GM18520 (cell line): Measurements from ENCODE around the gene NUCB1.

ENCODE experiments used
- ATAC-seq: cut with Tn5 transposase; IDR thresholded peaks from one replicate; pipeline ENCODE4 v1.9.1; 2021; ENCODE audit not compliant: unreplicated experiment

The NUCB1 gene

DNA sequence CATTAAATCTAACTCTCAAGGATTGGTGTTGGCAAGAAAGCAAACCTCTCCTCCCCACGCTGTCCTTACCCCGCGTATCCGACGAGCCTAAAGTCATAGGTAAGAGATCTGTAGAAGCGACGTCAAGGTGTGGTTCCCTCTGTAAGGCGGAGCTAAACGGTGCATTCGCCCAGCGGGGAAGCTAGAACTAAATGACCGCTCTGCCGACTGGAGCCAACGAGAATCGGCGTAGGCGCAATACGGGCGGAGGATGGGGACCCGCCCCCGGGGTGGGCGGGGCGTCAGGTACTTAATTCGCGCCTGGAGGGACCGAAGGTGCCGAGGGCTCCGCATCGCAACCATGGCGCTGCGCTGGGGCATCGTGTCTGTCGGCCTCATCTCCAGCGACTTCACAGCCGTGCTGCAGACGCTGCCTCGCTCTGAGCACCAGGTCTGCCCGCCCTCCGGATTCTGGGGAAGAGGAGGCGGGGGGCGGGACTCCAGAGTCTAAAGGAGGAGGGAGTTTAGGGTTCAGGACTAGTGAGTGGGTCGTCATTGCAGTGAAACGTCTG, 33.3 kb downstream of the NUCB1 start, which contains the start of gene DHDH:
Gene DHDH, plus strand, starts transcription at position 318 of the 551 bp plus-strand sequence. Its CDS starts 23 bp downstream, at position 341.
- ATAC-seq: no peak

DNA sequence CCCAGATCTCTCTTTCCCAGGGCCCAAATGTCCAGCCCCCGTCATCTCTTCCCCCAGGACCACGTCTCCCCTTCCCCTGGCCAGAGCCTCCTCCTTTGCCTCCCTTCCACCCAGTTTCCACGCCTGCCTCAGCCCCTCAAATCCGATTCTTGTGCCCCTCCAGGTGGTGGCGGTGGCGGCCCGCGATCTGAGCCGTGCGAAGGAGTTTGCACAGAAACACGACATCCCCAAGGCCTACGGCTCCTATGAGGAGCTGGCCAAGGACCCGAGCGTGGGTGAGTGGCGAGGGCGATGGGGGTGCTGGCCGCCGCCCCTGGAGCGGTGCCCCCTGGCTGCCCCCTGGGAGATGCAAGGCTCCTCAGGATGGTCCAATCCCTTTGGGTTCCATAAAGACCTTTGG, 34.7 kb downstream of the NUCB1 start:
- no peak for ATAC-seq

DNA sequence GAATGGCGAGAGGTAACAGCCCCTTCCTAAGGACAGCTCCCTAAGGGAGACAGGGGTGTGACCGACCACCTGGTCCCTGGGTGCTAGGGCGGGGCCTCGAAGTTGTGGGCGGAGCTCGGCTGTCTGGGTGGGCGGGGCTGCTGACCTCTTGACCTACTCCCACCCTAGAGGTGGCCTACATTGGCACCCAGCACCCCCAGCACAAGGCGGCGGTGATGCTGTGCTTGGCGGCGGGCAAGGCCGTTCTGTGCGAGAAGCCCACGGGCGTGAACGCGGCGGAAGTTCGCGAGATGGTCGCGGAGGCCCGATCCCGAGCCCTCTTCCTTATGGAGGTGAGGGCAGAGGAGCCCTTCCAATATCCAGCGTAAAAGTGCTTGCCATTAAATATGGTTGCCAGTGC, 35.8 kb downstream of the NUCB1 start:
- no peak for ATAC-seq

DNA sequence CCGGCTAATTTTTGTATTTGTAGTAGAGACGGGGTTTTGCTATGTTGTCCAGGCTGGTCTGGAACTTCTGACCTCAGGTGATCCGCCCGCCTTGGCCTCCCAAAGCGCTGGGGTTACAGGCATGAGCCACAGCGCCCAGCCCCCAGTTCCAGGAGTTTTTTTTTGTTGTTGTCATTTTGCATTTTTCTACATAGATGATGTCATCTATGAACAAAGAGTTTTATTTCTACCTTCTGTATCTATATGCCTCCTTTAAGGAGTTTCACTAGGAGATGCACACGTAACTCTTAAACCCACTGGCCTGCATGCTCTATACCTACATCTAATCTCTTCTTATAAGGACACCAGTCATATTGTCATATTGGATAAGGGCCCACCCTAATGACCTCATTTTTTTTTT, 38.1 kb downstream of the NUCB1 start:
- no peak for ATAC-seq

DNA sequence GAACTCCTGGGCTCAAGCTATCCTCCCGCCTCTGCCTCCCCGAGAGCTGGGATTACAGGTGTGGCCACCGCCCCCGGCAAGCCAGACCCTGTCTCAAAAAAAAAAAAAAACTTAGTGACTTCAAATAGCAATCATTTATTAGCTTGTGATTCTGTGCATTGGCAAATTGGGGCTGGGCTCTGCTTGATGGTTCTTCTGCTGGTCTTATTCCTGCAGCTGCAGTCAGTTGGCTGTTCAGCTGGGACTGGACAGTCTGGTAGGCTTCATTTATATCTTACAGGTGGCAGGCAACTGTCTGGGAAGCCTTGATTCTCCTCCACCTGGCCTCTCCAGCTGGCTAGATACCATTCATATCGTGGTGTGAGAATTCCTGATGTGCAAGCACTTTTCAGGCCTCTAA, 40.8 kb downstream of the NUCB1 start:
- no peak for ATAC-seq

DNA sequence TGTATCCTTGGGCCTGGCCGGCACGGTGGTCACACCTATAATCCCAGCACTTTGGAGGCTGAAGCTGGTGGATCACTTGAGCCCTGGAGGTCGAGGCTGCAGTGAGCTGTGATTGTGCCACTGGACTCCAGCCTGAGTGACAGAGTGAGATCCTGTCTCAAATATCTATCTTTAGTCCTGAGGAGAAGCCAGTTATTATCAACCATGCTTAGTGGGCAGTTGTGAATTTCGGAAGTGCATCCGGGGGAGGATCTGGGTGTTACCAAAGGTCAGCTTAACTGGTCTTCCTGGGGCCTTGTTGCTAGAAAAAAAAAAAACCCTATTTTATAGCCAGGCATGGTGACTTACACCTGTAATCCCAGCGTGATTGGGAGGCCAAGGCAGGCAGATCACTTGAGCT, 43.0 kb downstream of the NUCB1 start:
- ATAC-seq: no peak

DNA sequence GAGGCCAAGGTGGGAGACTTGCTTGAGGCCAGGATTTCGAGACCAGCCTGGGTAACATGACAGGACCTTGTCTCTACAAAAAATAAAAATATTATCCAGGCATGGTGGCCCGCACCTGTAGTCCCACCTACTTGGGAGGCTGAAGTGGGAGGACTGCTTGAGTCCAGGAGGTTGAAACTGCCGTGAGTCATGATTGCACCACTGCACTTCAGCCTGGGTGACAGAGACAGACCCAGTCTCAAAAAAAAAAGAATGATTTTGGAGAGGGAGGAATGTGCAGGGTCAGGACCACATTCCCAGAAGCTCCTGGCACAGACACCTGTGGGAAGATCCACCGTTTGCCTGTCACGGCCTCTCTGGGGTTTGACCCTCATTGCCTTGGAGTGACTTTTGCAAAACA, 45.3 kb downstream of the NUCB1 start:
- ATAC-seq: no peak

DNA sequence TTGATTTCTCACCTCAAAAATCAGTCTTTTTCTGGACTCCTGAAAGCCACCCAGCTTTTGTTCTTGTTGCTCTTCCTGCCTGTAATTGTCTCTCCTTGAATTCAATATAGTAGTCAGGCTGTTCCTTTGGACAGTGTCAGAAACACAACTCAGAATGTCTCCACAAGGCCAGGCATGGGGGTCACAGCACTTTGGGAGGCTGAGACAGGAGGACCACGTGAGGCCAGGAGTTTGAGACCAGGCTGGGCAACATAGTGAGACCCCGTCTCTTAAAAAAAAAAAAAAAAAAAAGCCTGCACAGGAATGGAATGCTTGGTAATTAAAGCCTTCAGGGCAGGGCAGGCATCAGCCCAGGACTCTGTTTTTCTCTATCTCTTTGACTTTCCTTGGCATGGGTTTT, 45.7 kb downstream of the NUCB1 start:
- no peak for ATAC-seq

DNA sequence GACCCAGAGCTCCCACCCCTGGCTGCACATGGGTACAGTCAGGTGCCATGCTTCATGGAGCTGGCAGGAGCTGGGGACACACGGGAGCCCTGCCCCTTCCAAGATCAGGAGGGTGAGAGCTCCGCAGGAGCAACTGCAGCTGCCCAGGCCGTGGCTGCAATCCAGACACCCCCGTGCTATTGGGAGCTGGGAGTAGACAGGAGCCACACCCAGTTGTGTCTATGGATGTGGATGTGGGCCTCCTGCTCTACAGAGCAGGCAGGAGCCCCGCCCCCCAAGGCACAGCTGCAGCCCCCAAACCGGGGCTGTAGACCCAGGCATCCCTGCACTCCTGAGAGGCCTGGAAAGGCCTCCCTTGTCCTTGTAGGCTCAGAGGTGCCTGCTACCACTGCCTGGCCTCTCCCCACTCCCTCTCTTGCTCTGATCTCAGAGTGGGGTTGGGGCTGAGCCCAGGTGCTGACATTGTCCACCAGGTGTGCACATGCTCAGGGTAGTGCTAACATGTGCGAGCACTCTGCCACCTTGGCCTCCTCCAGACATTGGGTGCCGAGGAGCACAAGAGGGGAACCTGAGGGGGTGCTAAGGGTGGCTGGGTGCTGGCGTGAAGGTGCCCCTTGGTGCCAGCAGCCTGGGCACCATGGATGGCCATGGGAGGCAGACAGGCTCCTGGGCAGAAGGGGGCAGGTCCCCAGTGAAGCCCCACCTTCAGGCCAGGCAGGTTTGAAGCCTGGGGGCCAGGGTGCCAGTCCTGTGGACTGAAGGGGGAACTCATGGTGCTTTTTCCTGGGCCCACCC, 46.5 kb downstream of the NUCB1 start:
- ATAC-seq: no peak

DNA sequence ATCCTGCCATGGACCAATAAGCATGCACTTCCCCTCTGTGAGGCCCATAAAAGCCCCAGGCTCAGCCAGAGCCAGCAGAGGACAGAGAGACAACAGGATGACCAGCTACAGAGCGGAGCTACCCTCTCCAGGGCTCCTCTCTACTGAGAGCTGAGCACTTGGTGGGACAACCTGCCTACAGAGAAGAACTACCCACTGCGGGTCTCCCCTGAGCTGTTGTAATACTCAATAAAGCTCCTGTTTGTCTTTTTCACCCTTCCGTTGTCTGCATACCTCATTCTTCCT, 47.1 kb downstream of the NUCB1 start:
- no peak for ATAC-seq

DNA sequence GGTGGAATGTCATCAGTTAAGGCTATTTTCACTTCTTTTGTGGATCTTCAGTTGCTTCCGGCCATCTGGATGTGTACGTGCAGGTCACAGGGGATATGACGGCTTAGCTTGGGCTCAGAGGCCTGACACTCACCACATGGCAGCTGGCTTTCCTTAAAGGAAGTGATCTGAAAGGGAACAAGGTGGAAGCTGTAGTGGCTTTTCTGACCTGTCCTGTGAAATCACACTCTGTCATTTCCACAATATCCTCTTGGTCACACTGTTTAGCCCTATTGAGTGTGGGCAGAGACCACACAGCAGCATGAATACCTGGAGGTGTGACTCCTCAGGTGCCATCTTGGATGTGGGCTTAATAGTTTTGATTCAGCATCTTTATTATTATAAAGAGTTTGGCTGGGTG, 50.0 kb downstream of the NUCB1 start:
- no peak for ATAC-seq

DNA sequence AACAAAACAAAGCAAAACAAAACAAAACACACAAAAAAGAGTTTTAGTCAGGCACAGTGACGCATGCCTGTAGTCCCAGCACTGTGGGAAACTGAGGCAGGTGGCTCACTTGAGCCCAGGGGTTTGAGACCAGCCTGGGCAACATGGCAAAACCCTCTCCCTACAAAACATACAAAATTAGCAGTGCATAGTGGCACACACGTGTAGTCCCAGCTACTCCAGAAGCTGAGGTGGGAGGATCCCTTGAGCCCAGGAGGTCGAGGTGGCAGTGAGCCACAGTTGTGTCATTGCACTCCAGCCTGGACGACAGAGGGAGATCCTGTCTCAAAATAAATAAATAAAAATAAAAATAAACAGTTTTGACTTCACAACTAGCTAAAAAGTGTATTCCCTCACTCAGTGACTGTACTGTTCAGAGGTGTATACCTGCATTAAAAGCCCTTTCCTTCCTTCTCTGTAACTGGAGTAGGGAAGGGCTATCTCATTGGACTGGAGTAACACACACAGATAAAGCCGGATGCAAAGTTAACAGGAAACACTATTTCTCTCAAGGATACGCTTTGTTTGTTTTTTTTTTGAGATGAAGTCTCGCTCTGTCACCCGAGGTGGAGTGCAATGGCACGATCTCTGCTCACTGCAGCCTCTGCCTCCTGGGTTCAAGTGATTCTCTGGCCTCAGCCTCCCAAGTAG, 50.9 kb downstream of the NUCB1 start:
- no peak for ATAC-seq

DNA sequence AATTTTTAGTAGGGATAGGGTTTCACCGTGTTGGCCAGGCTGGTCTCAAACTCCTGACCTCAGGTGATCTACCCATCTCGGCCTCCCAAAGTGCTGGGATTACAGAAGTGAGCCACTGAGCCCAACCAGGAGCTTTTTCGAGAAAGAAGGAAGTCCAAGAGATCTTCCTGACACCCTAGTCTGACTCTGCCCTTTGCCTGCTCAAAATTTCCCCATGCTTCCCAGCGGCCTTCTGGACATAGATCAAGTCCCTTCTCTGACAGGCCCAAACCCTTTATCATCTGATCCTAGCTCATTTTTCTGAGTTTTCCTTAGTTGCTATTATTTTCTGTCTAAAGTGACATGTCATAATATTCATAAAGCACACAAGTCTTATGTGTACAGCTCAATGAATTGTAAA, 53.0 kb downstream of the NUCB1 start:
- ATAC-seq: no peak

DNA sequence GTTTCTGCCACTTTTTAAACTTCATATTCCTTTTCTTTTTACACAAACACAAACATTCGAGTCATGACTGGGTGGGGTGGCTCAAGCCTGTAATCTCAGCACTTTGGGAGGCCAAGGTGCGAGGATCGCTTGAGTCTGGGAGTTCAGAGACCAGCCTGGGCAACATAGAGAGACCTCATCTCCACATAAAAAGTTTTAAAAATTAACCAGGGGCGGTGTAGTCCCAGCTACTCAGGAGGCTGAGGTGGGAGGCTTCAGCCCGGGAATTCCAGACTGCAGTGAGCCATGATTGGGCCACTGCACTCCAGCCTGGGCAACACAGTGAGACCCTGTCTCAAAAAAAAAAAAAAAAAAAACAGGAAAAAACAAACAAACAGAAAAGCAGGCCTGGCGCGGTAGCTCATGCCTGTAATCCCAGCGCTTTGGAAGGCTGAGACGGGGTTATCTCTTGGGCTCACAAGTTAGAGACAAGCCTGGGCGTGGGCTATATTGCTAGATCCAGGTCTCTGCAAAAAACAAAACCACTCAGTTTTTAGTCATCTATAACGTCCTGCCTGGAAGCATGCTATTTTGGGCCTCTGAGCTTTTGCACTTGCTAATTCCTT, 54.0 kb downstream of the NUCB1 start:
- ATAC-seq: no peak

DNA sequence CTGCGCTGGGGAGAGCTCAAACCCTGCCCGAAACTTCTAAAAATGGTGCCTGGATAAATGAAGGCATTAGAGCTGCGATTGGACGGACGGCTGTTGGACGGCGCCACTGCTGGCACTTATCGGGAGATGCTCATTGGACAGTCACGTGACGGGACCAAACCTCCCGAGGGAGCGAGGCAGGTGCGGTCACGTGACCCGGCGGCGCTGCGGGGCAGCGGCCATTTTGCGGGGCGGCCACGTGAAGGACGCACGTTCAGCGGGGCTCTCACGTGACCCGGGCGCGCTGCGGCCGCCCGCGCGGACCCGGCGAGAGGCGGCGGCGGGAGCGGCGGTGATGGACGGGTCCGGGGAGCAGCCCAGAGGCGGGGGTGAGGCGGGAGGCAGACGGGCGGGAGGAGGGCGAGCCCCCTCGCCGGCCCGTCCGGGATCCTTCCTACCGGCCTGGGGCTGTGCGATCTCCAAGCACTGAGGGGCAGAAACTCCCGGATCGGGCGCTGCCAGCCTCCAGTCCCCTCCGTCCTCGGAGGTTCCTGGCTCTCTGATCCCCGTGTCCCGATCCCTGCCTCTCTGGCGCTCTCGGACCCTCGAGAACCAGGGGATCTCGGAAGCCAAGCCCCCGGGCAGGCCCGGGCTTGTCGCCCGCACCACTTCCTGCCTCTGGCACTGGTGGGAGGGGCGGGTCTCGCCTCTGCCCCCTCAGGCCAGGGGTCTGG, 54.6 kb downstream of the NUCB1 start, which contains the start of gene BAX:
Gene BAX, plus strand, starts transcription at position 281 of the 713 bp plus-strand sequence. Its CDS starts 54 bp downstream, at position 335.
- peak; percentile 80 for ATAC-seq

DNA sequence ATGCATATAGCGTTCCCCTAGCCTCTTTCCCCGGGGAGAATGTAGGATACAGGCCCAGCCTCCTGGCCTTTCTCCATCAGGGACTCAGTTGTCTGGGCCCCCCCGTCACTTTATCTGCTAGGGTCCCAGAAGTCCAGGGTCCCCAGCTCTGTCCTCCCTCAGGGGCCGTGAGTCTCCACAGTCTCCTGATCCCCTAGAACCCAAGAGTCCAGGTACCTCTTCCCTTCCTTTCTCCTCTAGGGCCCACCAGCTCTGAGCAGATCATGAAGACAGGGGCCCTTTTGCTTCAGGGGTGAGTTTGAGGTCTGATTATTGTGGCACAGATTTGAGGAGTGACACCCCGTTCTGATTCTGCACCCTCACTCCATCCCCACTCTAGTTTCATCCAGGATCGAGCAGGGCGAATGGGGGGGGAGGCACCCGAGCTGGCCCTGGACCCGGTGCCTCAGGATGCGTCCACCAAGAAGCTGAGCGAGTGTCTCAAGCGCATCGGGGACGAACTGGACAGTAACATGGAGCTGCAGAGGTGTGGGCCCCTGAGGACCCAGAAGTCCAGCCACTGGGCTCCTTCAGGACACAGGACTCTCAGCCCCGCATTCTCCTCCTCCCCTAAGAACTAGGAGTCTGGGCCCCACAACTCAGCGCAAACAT, 55.3 kb downstream of the NUCB1 start:
- no peak for ATAC-seq

DNA sequence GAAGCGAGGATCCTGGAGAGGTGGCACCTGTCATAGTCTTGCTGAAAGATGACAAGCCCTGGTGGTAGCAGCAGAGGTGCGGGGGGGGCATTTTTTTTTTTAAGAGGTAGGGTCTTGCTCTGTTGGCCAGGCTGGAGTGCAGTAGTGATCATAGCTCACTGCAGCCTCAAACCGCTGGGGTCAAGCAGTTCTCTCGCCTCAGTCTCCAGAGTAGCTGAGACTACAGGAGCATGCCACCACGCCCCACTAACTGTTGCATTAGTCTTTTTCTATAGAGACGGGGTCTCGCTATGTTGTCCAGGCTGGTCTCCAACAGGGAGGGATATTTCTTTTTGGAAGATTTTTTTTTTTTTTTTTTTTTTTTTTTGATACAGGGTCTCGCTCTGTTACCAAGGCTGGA, 57.9 kb downstream of the NUCB1 start:
- no peak for ATAC-seq

DNA sequence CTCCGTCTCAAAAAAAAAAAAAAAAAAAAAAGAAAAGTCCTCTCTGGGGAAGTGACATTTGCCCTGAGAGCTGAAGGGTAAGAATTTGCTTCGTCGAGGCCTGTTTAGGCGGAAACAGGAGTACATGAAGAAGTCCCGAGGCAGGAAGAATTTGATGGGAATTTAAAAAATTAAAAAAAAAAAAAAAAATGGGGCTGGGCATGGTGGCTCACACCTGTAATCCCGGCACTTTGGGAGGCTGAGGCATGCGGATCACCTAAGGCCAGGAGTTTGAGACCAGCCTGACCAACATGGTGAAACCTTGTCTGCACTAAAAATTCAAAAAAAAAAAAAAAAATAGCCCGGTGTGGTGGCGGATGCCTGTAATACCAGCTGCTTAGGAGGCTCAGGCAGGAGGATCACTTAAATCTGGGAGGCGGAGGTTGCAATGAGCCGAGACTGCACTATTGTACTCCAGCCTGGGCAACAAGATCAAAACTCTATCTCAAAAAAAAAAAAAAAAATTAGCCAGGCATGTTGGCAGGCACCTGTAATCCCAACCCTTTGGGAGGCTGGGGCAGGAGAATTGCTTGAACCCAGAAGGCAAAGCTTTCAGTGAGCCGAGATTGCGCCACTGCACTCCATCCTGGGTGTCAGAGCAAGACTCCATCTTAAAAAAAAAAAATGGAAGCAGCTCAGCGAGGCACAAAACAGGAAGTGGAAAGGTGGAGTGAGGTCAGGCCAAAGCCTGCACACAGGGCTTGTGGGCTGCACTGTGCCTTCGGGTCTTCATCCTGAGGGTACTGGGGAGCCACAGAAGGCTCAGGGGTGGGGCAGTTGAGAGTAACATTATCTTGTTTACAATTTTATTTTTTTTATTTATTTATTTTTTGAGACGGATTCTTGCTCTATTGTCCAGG, 59.5 kb downstream of the NUCB1 start:
- no peak for ATAC-seq

DNA sequence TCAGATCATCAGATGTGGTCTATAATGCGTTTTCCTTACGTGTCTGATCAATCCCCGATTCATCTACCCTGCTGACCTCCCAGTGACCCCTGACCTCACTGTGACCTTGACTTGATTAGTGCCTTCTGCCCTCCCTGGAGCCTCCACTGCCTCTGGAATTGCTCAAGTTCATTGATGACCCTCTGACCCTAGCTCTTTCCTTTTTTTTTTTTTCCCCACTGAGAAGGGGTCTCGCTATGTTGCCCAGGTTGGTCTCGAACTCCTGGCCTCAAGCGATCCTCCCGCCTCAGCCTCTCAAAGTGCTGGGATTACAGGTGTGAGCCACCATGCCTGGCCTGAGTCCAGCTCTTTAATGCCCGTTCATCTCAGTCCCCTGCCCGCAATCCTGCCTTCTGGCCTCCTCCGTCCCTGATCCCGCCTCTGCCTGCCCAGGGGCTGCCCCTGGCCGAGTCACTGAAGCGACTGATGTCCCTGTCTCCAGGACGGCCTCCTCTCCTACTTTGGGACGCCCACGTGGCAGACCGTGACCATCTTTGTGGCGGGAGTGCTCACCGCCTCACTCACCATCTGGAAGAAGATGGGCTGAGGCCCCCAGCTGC, 61.0 kb downstream of the NUCB1 start:
- ATAC-seq: no peak
